ENCODE data around the gene TMA7B. TPM values are rescaled to one million over a fixed set of nuclear protein-coding genes. Genes with fewer than 3 reads are reported as not detected.

Gene TMA7B
- polyA plus RNA-seq, 3 donors = 0.18 to 0.30 (median 0.21) TPM

GRCh38 chr22:39997939-39998726, 37.9 kb downstream of the TMA7B start:
- peak in 2 of 3 donors; percentile 58 to 65 for DNase-seq (ENCODE audit: low read depth in 3 of 3, low spot score in 2 of 3)

- DNase-seq (ENCODE audit: low read depth in 3 of 3, low spot score in 2 of 3) = no peak
These were observed 39.1 kb downstream of the TMA7B start for GRCh38 chr22:39999144-39999757.

- no peak for DNase-seq (ENCODE audit: low read depth in 3 of 3, low spot score in 2 of 3)
These were observed 40.0 kb downstream of the TMA7B start for GRCh38 chr22:40000171-40000570.

GRCh38 chr22:40001106-40001505, 40.9 kb downstream of the TMA7B start:
- no peak for DNase-seq (ENCODE audit: low read depth in 3 of 3, low spot score in 2 of 3)

GRCh38 chr22:40001800-40002577, 41.8 kb downstream of the TMA7B start:
- DNase-seq (ENCODE audit: low read depth in 3 of 3, low spot score in 2 of 3) = no peak

- DNase-seq (ENCODE audit: low read depth in 3 of 3, low spot score in 2 of 3) = no peak
These were observed 42.9 kb downstream of the TMA7B start for GRCh38 chr22:40002935-40003715.

- no peak for DNase-seq (ENCODE audit: low read depth in 3 of 3, low spot score in 2 of 3)
These were observed 44.6 kb downstream of the TMA7B start for GRCh38 chr22:40004836-40005235.

DNA sequence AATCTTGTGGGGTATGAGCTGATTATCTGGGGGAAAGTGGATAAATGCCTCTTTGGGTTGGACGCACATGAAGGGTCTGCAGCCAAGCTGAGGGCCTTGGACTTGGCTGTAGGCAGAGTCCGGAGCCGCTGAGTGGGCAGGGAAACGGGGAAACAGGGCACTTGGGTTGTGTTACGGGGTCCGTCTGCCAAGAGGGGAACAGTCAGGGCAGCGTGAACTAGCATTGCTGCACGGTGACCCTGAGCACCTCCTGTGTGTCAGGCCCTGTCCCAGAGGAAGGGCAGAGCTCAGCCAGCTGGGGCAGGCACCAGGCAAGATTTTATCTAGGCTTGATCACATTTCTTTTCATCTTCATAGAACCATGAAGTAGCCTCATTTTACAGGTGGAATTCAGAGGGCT, 46.4 kb downstream of the TMA7B start:
- DNase-seq (ENCODE audit: low read depth in 3 of 3, low spot score in 2 of 3) = no peak

GRCh38 chr22:40007853-40008710, 47.9 kb downstream of the TMA7B start:
- DNase-seq (ENCODE audit: low read depth in 3 of 3, low spot score in 2 of 3) = no peak

DNA sequence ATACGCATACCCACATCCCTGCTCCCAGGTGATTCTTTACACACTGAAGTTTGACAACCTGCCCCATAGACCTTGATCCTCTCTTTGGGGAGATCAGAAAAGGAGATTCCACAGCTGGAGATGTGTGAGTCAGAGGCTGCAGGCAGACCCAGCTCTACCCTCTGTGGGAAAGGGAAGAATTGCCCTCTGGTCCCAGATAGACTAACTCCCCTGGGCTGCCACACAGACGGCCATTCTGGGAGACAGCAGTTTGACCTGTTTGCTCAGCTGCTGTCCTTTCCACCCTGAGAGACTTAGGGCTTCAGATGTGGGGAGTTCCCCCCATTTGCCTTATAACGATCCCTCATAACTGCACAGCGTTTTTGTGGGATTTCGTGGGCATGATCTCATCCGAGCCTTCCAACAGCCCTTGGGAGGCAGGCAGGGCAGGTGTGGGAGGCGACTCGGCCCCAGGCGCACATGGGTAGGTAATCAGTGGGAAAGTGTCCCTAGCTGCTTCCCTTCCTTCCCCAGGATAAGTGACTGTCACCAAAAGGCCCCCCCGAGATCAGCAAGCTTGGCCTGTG, 48.6 kb downstream of the TMA7B start:
- DNase-seq (ENCODE audit: low read depth in 3 of 3, low spot score in 2 of 3) = no peak

DNA sequence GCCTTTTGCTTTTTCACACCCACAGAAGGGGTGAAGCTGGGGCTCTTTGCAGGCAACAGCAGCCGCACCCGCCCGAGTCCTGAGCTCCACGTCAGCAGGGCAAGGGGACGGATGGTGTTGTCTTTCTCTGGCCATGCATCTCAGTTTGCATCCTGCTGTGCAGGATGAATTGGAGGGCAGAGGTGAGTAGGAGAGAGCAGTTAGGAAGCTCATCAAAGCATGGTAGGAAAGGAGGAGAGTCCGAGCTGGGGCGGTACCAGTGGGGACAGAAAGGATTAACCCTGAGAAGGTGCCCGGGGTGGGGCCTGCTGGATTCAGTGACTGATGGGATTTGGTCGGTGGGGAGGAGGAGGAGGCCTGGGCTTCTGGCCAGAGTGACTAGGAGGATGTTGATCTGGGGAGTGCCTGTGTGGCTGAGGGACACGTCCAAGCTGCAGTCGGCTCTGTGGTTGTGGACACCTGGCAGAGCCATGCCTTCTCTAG, 49.1 kb downstream of the TMA7B start:
- no peak for DNase-seq (ENCODE audit: low read depth in 3 of 3, low spot score in 2 of 3)

DNA sequence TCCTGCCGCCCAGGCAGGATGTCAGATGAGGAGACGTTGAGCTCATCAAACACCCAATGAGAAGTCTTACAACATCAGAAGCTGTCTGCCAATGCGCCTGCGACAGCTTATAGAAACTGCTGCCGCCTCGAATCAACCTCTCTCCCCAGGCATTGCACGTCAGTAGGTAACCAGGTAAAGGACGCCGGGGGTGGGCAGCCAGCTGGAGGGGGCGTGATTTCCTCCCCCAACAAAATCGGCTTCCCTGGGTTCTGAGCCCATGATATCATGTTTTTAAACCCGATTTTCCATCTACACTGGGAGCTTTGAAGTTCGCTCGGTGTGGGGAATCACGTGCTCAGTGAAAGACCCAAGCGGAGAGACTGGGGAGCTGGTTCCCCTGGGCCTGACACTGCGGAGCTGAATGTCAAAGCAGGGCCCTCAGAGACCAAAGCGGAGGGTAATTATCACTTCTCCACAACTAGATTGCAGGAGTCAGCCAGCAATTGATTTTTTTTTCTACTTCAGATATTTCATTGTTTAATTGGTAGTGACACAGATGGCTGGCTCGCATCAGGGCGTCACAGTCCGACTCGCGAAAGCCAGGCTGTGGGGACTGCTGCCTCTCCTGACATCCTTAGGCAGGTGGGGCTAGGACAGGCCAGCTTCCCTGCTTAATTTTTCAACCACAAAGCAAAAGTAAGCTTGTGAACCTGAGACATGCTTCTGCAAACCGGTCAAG, 49.9 kb downstream of the TMA7B start:
- DNase-seq (ENCODE audit: low read depth in 3 of 3, low spot score in 2 of 3) = no peak

- no peak for DNase-seq (ENCODE audit: low read depth in 3 of 3, low spot score in 2 of 3)
These were observed 50.5 kb downstream of the TMA7B start for GRCh38 chr22:40010746-40011145.

Other genes with a start within 250 kb of the TMA7B start
- gene ENTHD1, start 66.6 kb upstream of the TMA7B start, polyA plus RNA-seq (ENCODE audit: insufficient read length in 3 of 3) = not detected
- gene GRAP2, start 59.3 kb upstream of the TMA7B start, polyA plus RNA-seq (ENCODE audit: insufficient read length in 3 of 3) = 1 to 10 TPM; 1.3 to 1.7 (median 1.4) TPM
- 1 to 10 TPM; 1.6 to 2.2 (median 1.6) TPM for gene FAM83F, start 34.6 kb downstream of the TMA7B start, polyA plus RNA-seq (ENCODE audit: insufficient read length in 3 of 3)
- gene TNRC6B, start 217.5 kb downstream of the TMA7B start, polyA plus RNA-seq (ENCODE audit: insufficient read length in 3 of 3) = 10 to 100 TPM; 11.9 to 14.6 (median 13.0) TPM

Measured in right renal cortex interstitium (tissue), 3 donors.